PC-9 (cell line): Measurements from ENCODE around the gene IMPG2. TPM values are rescaled to one million over a fixed set of nuclear protein-coding genes. Genes with fewer than 3 reads are reported as not detected.
"Not testable (repeated sequence)": the region's sequence is repeated elsewhere in the genome, so short reads cannot be mapped to it uniquely, and the experiment has no call there.

ENCODE experiments used
- BruUV-seq: library from RNA; stranded (reverse); fragments of 400-500 nt; replicated peaks from 2 replicates; lab custom pipeline; 2021; lab: Mats Ljungman, UMichigan
- CTCF ChIA-PET: fragments of 300-600 bp; sonication (Branson Sonifier 250); formaldehyde crosslinking; loops from one replicate; lab custom pipeline; 2022; ENCODE audit warnings: antibody characterized with exemption; lab: Charles Lee
- POLR2A ChIA-PET: fragments of 300-600 bp; sonication (Branson Sonifier 250); formaldehyde crosslinking; loops from one replicate; lab custom pipeline; 2022; ENCODE audit warnings: antibody characterized with exemption; ENCODE audit not compliant: unreplicated experiment; lab: Charles Lee
- DNase-seq, 2 experiments: peaks; one replicate each; pipeline versions ENCODE4 v3.0.0 to v3.0.0-alpha.2; 2015 to 2022; ENCODE audit warnings: mixed read lengths in 1 of 2
- H2AFZ ChIP-seq: fragments of 200-600 bp; sonication (generic); 2 replicates; pipeline ENCODE4 v1.8.1; 2017; ENCODE audit warnings: antibody characterized with exemption
- H3F3A ChIP-seq: fragments of 200-600 bp; sonication (generic); 2 replicates; pipeline ENCODE4 v1.8.1; 2017; ENCODE audit warnings: antibody characterized with exemption, mild to moderate bottlenecking, low read depth; ENCODE audit not compliant: insufficient read depth
- H3K27ac ChIP-seq: fragments of 200-600 bp; sonication (generic); 2 replicates; pipeline ENCODE4 v1.6.1; 2016; ENCODE audit warnings: mixed run types
- H3K27me3 ChIP-seq: fragments of 200-600 bp; sonication (generic); 2 replicates; pipeline ENCODE4 v1.6.1; 2016; ENCODE audit warnings: low read depth, mixed run types; ENCODE audit not compliant: insufficient read depth
- H3K36me3 ChIP-seq: fragments of 200-600 bp; sonication (generic); 2 replicates; pipeline ENCODE4 v1.6.1; 2016; ENCODE audit warnings: low read depth, mixed run types
- H3K4me1 ChIP-seq: fragments of 200-600 bp; sonication (generic); replicated peaks from 2 replicates; pipeline ENCODE4 v1.6.1; 2016; ENCODE audit warnings: mixed run types; ENCODE audit not compliant: insufficient read depth
- H3K4me2 ChIP-seq: fragments of 200-600 bp; sonication (generic); 2 replicates; pipeline ENCODE4 v1.6.1; 2017; ENCODE audit warnings: mixed run types
- H3K4me3 ChIP-seq: fragments of 200-600 bp; sonication (generic); 2 replicates; pipeline ENCODE4 v1.6.1; 2016; ENCODE audit warnings: mixed run types
- H3K79me2 ChIP-seq: fragments of 200-600 bp; sonication (generic); 2 replicates; pipeline ENCODE4 v1.6.1; 2017; ENCODE audit warnings: low read depth, mixed run types
- H3K9me2 ChIP-seq: fragments of 200-600 bp; sonication (generic); 2 replicates; pipeline ENCODE4 v1.8.1; 2017; ENCODE audit warnings: mild to moderate bottlenecking; ENCODE audit not compliant: insufficient read depth
- H3K9me3 ChIP-seq: fragments of 200-600 bp; sonication (generic); 2 replicates; pipeline ENCODE4 v1.8.1; 2016; ENCODE audit warnings: low read depth; ENCODE audit not compliant: insufficient read depth
- H4K20me1 ChIP-seq: fragments of 200-600 bp; sonication (generic); 2 replicates; pipeline ENCODE4 v1.8.1; 2017; ENCODE audit not compliant: insufficient read depth
- EZH2 ChIP-seq: fragments of 200-600 bp; sonication (generic); IDR thresholded peaks from 2 replicates; pipeline ENCODE4 v1.8.0; 2017; ENCODE audit warnings: antibody characterized with exemption, low read depth
- intact Hi-C: fragments of 100-400 bp; cut with micrococcal nuclease; formaldehyde crosslinking; loops from one replicate; pipeline ENCODE4 v1.10.0; 2022; ENCODE audit not compliant: unreplicated experiment
- total RNA-seq: library from RNA; stranded (reverse); gene quantifications from 2 replicates; pipeline ENCODE4 v1.2.3, GENCODE V29; 2021
- TF ChIP-seq, protein P1 (sequence below): fragments of 200-600 bp; sonication (generic); conservative IDR thresholded peaks from 2 replicates; pipeline ENCODE4 v1.6.1; 2017; ENCODE audit warnings: mixed run types, antibody characterized with exemption, mild to moderate bottlenecking, moderate library complexity

The IMPG2 gene
- total RNA-seq, 1 experiment from 2014 or later, result 0.11 TPM

- ChIA-PET POLR2A (no interaction called here), CTCF (no interaction called here)
- no peak overlapping the region for H3K4me3 ChIP-seq
- no TSS peak for BruUV-seq
- peaks cover 12% of the 10 kb centered on the region; the same call in 1 of the 2 replicates for H3K9me3 ChIP-seq
- no peaks in the 10 kb centered on the region for H3K36me3 ChIP-seq
- H3K9me2 ChIP-seq, result no peaks in the 10 kb centered on the region; the same call in 1 of the 2 replicates
- intact Hi-C loops, result no loop called here
- H3K27ac ChIP-seq, result no peak overlapping the region
- H2AFZ ChIP-seq, result no peak overlapping the region
- no peaks in the 10 kb centered on the region for H4K20me1 ChIP-seq
- no peaks in the 10 kb centered on the region for H3K79me2 ChIP-seq
- TF ChIP-seq EZH2, result no peak
- TF ChIP-seq, protein P1, sequence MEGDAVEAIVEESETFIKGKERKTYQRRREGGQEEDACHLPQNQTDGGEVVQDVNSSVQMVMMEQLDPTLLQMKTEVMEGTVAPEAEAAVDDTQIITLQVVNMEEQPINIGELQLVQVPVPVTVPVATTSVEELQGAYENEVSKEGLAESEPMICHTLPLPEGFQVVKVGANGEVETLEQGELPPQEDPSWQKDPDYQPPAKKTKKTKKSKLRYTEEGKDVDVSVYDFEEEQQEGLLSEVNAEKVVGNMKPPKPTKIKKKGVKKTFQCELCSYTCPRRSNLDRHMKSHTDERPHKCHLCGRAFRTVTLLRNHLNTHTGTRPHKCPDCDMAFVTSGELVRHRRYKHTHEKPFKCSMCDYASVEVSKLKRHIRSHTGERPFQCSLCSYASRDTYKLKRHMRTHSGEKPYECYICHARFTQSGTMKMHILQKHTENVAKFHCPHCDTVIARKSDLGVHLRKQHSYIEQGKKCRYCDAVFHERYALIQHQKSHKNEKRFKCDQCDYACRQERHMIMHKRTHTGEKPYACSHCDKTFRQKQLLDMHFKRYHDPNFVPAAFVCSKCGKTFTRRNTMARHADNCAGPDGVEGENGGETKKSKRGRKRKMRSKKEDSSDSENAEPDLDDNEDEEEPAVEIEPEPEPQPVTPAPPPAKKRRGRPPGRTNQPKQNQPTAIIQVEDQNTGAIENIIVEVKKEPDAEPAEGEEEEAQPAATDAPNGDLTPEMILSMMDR, result no peak
- H3K4me1 ChIP-seq, result no peaks in the 10 kb centered on the region
- H3K27me3 ChIP-seq, result no peaks in the 10 kb centered on the region
- no peaks in the 10 kb centered on the region for H3F3A ChIP-seq
- no peak for DNase-seq
- H3K4me2 ChIP-seq, result no peak overlapping the region
Observed at GRCh38 chr3:101311676-101312075, 8.7 kb downstream of the IMPG2 start.

GRCh38 chr3:101310978-101311375, 9.4 kb downstream of the IMPG2 start:
- no peak for TF ChIP-seq EZH2
- TF ChIP-seq, protein P1, result no peak
- POLR2A ChIA-PET, result no interaction called here

GRCh38 chr3:101308147-101308772, 12.1 kb downstream of the IMPG2 start:
- H3K36me3 ChIP-seq, H2AFZ ChIP-seq, H3K27ac ChIP-seq, POLR2A ChIA-PET, H4K20me1 ChIP-seq, H3K4me1 ChIP-seq, DNase-seq, CTCF ChIA-PET, H3K79me2 ChIP-seq, BruUV-seq, H3K27me3 ChIP-seq, H3F3A ChIP-seq, H3K4me2 ChIP-seq, H3K4me3 ChIP-seq, intact Hi-C loops: not testable (repeated sequence)
- H3K9me3 ChIP-seq, result peaks cover 12% of the 10 kb centered on the region
- peaks cover 11% of the 10 kb centered on the region; the same call in 1 of the 2 replicates for H3K9me2 ChIP-seq

More at GRCh38 chr3:101310978-101311375, 9.4 kb downstream of the IMPG2 start:
- intact Hi-C loops, result no loop called here
- Histone ChIP-seq H3K9me3 (peaks cover 12% of the 10 kb centered on the region; the same call in 1 of the 2 replicates), H2AFZ (no peak overlapping the region), H3K4me1 (no peaks in the 10 kb centered on the region), H3K4me2 (no peak overlapping the region), H3F3A (no peaks in the 10 kb centered on the region), H3K4me3 (no peak overlapping the region), H3K27me3 (no peaks in the 10 kb centered on the region), H3K27ac (no peak overlapping the region), H3K79me2 (no peaks in the 10 kb centered on the region), H3K36me3 (no peaks in the 10 kb centered on the region), H4K20me1 (no peaks in the 10 kb centered on the region), H3K9me2 (peaks cover 7% of the 10 kb centered on the region; the same call in 1 of the 2 replicates)
- CTCF ChIA-PET, result no interaction called here
- DNase-seq, result no peak
- no TSS peak for BruUV-seq
